Thoracic aorta (tissue), 2 donors: Measurements from ENCODE around the gene ZFYVE1. TPM values are rescaled to one million over a fixed set of nuclear protein-coding genes. Genes with fewer than 3 reads are reported as not detected.

Experiments used
- ATAC-seq: fragments of 150-250 bp; one replicate; pipeline ENCODE4 v1.8.0; 2017; ENCODE audit warnings: low read depth; ENCODE audit not compliant: insufficient number of reproducible peaks, low FRiP score
- DNase-seq: peaks from one replicate; pipeline ENCODE4 v3.0.0-alpha.2; 2020; ENCODE audit warnings: low spot score
- H3K27ac ChIP-seq, 2 donors: fragments of 200-600 bp; sonication (generic); 1 replicate in 1 of 2; 2 replicates in 1 of 2; pipeline ENCODE4 v1.5.1; 2016; ENCODE audit warnings: mild to moderate bottlenecking in 2 of 2, moderate library complexity in 2 of 2
- H3K27me3 ChIP-seq: fragments of 200-600 bp; sonication (generic); replicated peaks from 2 replicates; pipeline ENCODE4 v1.6.0; 2016; ENCODE audit warnings: mild to moderate bottlenecking; ENCODE audit not compliant: insufficient read depth
- H3K36me3 ChIP-seq: fragments of 200-600 bp; sonication (generic); one replicate; pipeline ENCODE4 v1.5.1; 2016
- H3K4me1 ChIP-seq, 2 donors: fragments of 200-600 bp; sonication (generic); 1 replicate in 1 of 2; 2 replicates in 1 of 2; pipeline versions ENCODE4 v1.5.1 to v1.6.0; 2016; ENCODE audit warnings: low read depth in 2 of 2, mild to moderate bottlenecking in 1 of 2; ENCODE audit not compliant: control insufficient read depth in 1 of 2
- H3K4me3 ChIP-seq: fragments of 200-600 bp; sonication (generic); 2 replicates; pipeline ENCODE4 v1.5.1; 2016; ENCODE audit warnings: mild to moderate bottlenecking
- H3K9me3 ChIP-seq: fragments of 200-600 bp; sonication (generic); 2 replicates; pipeline ENCODE4 v1.5.1; 2016
- total RNA-seq, 2 donors: library from RNA; depleted of rRNA; stranded (reverse); fragments of >200 nt; gene quantifications; one replicate each; pipeline versions ENCODE4 v1.1.0 to v1.2.3, GENCODE V29; 2016
- TF ChIP-seq, protein P1 (sequence below): fragments of 200-600 bp; sonication (generic); IDR thresholded peaks from one replicate; pipeline ENCODE4 v1.5.1; 2019; ENCODE audit warnings: antibody characterized with exemption

ZFYVE1 gene
- total RNA-seq, 2 donors from 2014 or later: 21.5 to 31.6 TPM

GRCh38 chr14:72920008-72920407, 106.9 kb downstream of the ZFYVE1 start:
- Histone ChIP-seq H3K4me3 (no peak overlapping the region), H3K27ac (no peak overlapping the region), H3K9me3 (no peaks in the 10 kb centered on the region), H3K36me3 (no peaks in the 10 kb centered on the region), H3K4me1 (peaks cover 0 to 39% of the 10 kb centered on the region in 2 donors), H3K27me3 (no peaks in the 10 kb centered on the region)
- ATAC-seq (no peak), DNase-seq (no peak)
- TF ChIP-seq, protein P1, sequence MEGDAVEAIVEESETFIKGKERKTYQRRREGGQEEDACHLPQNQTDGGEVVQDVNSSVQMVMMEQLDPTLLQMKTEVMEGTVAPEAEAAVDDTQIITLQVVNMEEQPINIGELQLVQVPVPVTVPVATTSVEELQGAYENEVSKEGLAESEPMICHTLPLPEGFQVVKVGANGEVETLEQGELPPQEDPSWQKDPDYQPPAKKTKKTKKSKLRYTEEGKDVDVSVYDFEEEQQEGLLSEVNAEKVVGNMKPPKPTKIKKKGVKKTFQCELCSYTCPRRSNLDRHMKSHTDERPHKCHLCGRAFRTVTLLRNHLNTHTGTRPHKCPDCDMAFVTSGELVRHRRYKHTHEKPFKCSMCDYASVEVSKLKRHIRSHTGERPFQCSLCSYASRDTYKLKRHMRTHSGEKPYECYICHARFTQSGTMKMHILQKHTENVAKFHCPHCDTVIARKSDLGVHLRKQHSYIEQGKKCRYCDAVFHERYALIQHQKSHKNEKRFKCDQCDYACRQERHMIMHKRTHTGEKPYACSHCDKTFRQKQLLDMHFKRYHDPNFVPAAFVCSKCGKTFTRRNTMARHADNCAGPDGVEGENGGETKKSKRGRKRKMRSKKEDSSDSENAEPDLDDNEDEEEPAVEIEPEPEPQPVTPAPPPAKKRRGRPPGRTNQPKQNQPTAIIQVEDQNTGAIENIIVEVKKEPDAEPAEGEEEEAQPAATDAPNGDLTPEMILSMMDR: no peak

Other genes with a start within 250 kb of the ZFYVE1 start
- gene DPF3, start 133.0 kb downstream of the ZFYVE1 start, total RNA-seq: 1 to 10 TPM; 2.2 to 8.9 TPM
- 10 to 100 TPM; 13.1 to 65.5 TPM for gene DCAF4, start 100.6 kb downstream of the ZFYVE1 start, total RNA-seq
- gene RBM25, start 31.4 kb upstream of the ZFYVE1 start, total RNA-seq: 100 to 1,000 TPM in 1 of 2 donors, 10 to 100 TPM in 1; 49.3 to 126 TPM
- gene PSEN1, start 109.4 kb upstream of the ZFYVE1 start, total RNA-seq: 10 to 100 TPM; 35.3 to 47.5 TPM
- 10 to 100 TPM; 10.0 to 10.2 TPM for gene PAPLN, start 210.4 kb upstream of the ZFYVE1 start, total RNA-seq